ENCODE data around the gene BTBD1.

Gene BTBD1

GRCh38 chr15:83106994-83107840 lies 40.2 kb upstream of the BTBD1 start, which contains the start of gene TM6SF1:
TSS of gene TM6SF1 (plus strand) at chr15:83107645. CDS start at chr15:83107681, 36 bp downstream.
- Histone ChIP-seq H3K9ac (no peak within 1 kb of the TSS), H3K27ac (no peak within 1 kb of the TSS), H2AFZ (ENCODE audit: low read depth) (no peak within 1 kb of the TSS), H3K79me2 (ENCODE audit: insufficient read depth, low read depth) (no peaks in the 10 kb centered on the region), H3K27me3 (ENCODE audit: insufficient read depth, low read depth) (no peaks in the 10 kb centered on the region), H3K4me3 (IDR thresholded peaks at IDR 0.05; ENCODE audit: insufficient read depth, low read depth, low read length) (no peak within 1 kb of the TSS), H3K4me1 (ENCODE audit: low read depth, poor library complexity, severe bottlenecking) (no peaks in the 10 kb centered on the region), H4K20me1 (ENCODE audit: insufficient read depth) (no peaks in the 10 kb centered on the region), H3K36me3 (ENCODE audit: insufficient read depth) (no peaks in the 10 kb centered on the region), H3K4me2 (no peak within 1 kb of the TSS)
- TF ChIP-seq CTCF (conservative IDR thresholded peaks at IDR 0.05; ENCODE audit: low read depth, low read length), result no peak

DNA sequence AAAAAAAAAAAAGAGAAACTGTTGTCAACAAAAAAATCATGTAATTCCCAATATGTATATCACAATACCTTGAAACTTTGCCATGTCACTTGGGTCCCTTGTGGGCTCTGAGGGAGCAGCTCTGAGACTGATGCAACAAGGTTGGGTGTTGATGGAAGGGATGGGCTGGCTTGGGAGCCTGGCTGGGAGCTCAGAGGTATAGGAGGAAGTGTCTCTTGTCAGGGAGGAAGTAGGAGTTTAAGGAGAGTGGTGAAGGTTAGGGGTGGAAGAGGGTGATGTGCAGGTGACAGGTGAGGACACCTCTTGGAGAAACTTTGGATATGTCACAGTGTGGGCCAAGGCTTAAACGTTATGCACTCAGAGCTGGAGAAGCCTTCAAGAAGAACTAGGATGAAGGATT lies 38.4 kb upstream of the BTBD1 start:
- H3K27me3 ChIP-seq (ENCODE audit: insufficient read depth, low read depth), result no peaks in the 10 kb centered on the region
- H2AFZ ChIP-seq (ENCODE audit: low read depth), result no peak overlapping the region

DNA sequence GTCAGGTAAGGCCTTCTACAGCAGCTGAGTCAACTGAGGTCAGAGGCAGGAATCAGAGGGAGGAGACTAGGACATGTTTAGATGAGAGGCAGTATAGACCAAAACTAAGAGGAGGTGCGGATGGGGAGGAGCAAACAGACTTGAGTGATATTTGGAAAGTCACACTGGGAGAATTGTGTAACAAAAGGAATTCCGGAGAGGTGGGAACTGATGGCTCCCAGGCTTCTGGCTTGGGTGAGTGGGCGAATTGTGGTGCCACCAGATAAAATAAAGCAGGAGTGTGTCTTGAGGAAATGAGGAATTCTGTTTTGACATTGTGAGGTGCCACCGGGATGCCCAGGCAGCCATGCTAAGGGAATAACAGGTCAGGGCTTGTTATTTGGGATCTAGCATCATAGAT lies 37.1 kb upstream of the BTBD1 start:
- no peak overlapping the region for H3K4me2 ChIP-seq
- H3K36me3 ChIP-seq (ENCODE audit: insufficient read depth), result no peaks in the 10 kb centered on the region
- no peaks in the 10 kb centered on the region for H4K20me1 ChIP-seq (ENCODE audit: insufficient read depth)
- H3K79me2 ChIP-seq (ENCODE audit: insufficient read depth, low read depth), result no peaks in the 10 kb centered on the region
- no peak overlapping the region for H3K27ac ChIP-seq
- no peak overlapping the region for H2AFZ ChIP-seq (ENCODE audit: low read depth)
- no peaks in the 10 kb centered on the region for H3K27me3 ChIP-seq (ENCODE audit: insufficient read depth, low read depth)
- H3K4me3 ChIP-seq (IDR thresholded peaks at IDR 0.05; ENCODE audit: insufficient read depth, low read depth, low read length), result no peak overlapping the region
- H3K9ac ChIP-seq, result no peak overlapping the region
- no peak for TF ChIP-seq CTCF (conservative IDR thresholded peaks at IDR 0.05; ENCODE audit: low read depth, low read length)
- no peaks in the 10 kb centered on the region for H3K4me1 ChIP-seq (ENCODE audit: low read depth, poor library complexity, severe bottlenecking)

More for the DNA sequence above, 38.4 kb upstream of the BTBD1 start:
- Histone ChIP-seq H3K4me1 (ENCODE audit: low read depth, poor library complexity, severe bottlenecking) (no peaks in the 10 kb centered on the region), H3K9ac (no peak overlapping the region), H3K4me2 (no peak overlapping the region), H3K27ac (no peak overlapping the region), H3K79me2 (ENCODE audit: insufficient read depth, low read depth) (no peaks in the 10 kb centered on the region), H4K20me1 (ENCODE audit: insufficient read depth) (no peaks in the 10 kb centered on the region), H3K36me3 (ENCODE audit: insufficient read depth) (no peaks in the 10 kb centered on the region), H3K4me3 (IDR thresholded peaks at IDR 0.05; ENCODE audit: insufficient read depth, low read depth, low read length) (no peak overlapping the region)
- no peak for TF ChIP-seq CTCF (conservative IDR thresholded peaks at IDR 0.05; ENCODE audit: low read depth, low read length)

GRCh38 chr15:83102346-83102745 lies 35.3 kb upstream of the BTBD1 start:
- H3K4me1 ChIP-seq (ENCODE audit: low read depth, poor library complexity, severe bottlenecking), result no peaks in the 10 kb centered on the region
- H3K79me2 ChIP-seq (ENCODE audit: insufficient read depth, low read depth), result no peaks in the 10 kb centered on the region
- H2AFZ ChIP-seq (ENCODE audit: low read depth), result no peak overlapping the region
- no peak overlapping the region for H3K27ac ChIP-seq
- H3K27me3 ChIP-seq (ENCODE audit: insufficient read depth, low read depth), result no peaks in the 10 kb centered on the region
- no peak overlapping the region for H3K9ac ChIP-seq
- no peak overlapping the region for H3K4me3 ChIP-seq (IDR thresholded peaks at IDR 0.05; ENCODE audit: insufficient read depth, low read depth, low read length)
- no peak for TF ChIP-seq CTCF (conservative IDR thresholded peaks at IDR 0.05; ENCODE audit: low read depth, low read length)
- H3K4me2 ChIP-seq, result no peak overlapping the region
- no peaks in the 10 kb centered on the region for H3K36me3 ChIP-seq (ENCODE audit: insufficient read depth)
- H4K20me1 ChIP-seq (ENCODE audit: insufficient read depth), result no peaks in the 10 kb centered on the region
